ENCODE results near the gene SOX6. TPM values are rescaled to one million over a fixed set of nuclear protein-coding genes. Genes with fewer than 3 reads are reported as not detected.
"Not testable (repeated sequence)": the region's sequence is repeated elsewhere in the genome, so short reads cannot be mapped to it uniquely, and the experiment has no call there.

The SOX6 gene
- total and polyA plus RNA-seq, 7 donors: 0.61 to 47.6 (median 14.6) TPM

- Histone ChIP-seq H3K27me3 (ENCODE audit: insufficient read depth in 3 of 3, low read length in 2 of 3) (no peaks in the 10 kb centered on the region), H3K4me1 (no peaks in the 10 kb centered on the region), H3K9me3 (no peaks in the 10 kb centered on the region), H3K27ac (no peak overlapping the region), H3K4me3 (no peak overlapping the region), H3K36me3 (ENCODE audit: insufficient read depth in 1 of 2, low read depth in 1 of 2) (no peaks in the 10 kb centered on the region)
- TF ChIP-seq CTCF (IDR thresholded peaks at IDR 0.05): no peak
- DNase-seq (no peak), ATAC-seq (peak in 1 of 4 donors; percentile 17)
- intact Hi-C loops (cut with DNase I): no loop called here
These were observed 24.7 kb upstream of the SOX6 start for GRCh38 chr11:16380941-16381568.

- intact Hi-C loops (cut with DNase I): loop anchor here in 1 of 2 donors (10.0 kb wide), 1 partner anchor 56 kb away; no protein-coding TSS in a partner anchor
- Histone ChIP-seq H3K27ac (no peak overlapping the region), H3K9me3 (no peaks in the 10 kb centered on the region), H3K4me3 (no peak overlapping the region), H3K4me1 (no peaks in the 10 kb centered on the region), H3K27me3 (ENCODE audit: insufficient read depth in 3 of 3, low read length in 2 of 3) (no peaks in the 10 kb centered on the region), H3K36me3 (ENCODE audit: insufficient read depth in 1 of 2, low read depth in 1 of 2) (no peaks in the 10 kb centered on the region)
- WGBS, 3 donors: 98 to 100% (median 98%) methylated on average over 2 of the region's 2 CpGs
- ATAC-seq: no peak
- no peak for TF ChIP-seq CTCF (IDR thresholded peaks at IDR 0.05)
- no peak for DNase-seq
These were observed 22.6 kb upstream of the SOX6 start for GRCh38 chr11:16378906-16379305.

GRCh38 chr11:16377746-16378145, 21.4 kb upstream of the SOX6 start:
- no peak overlapping the region for H3K4me3 ChIP-seq
- no peaks in the 10 kb centered on the region for H3K4me1 ChIP-seq
- intact Hi-C loops (cut with DNase I): loop anchor here in 1 of 2 donors (10.0 kb wide), 1 partner anchor 57 kb away; no protein-coding TSS in a partner anchor
- H3K27ac ChIP-seq: no peak overlapping the region
- H3K9me3 ChIP-seq: no peaks in the 10 kb centered on the region
- H3K36me3 ChIP-seq (ENCODE audit: insufficient read depth in 1 of 2, low read depth in 1 of 2): no peaks in the 10 kb centered on the region
- TF ChIP-seq CTCF (IDR thresholded peaks at IDR 0.05): no peak
- H3K27me3 ChIP-seq (ENCODE audit: insufficient read depth in 3 of 3, low read length in 2 of 3): no peaks in the 10 kb centered on the region
- no peak for DNase-seq
- ATAC-seq: no peak
- 77 to 86% (median 78%) methylated on average over 5 of the region's 5 CpGs for WGBS, 3 donors

- H3K4me1 ChIP-seq; H3K9me3 ChIP-seq; ATAC-seq; DNase-seq; H3K27ac ChIP-seq; H3K36me3 ChIP-seq (ENCODE audit: insufficient read depth in 1 of 2, low read depth in 1 of 2); H3K4me3 ChIP-seq; H3K27me3 ChIP-seq (ENCODE audit: insufficient read depth in 3 of 3, low read length in 2 of 3): not testable (repeated sequence)
- intact Hi-C loops (cut with DNase I): loop anchor here in 1 of 2 donors (10.0 kb wide), 1 partner anchor 59 kb away; no protein-coding TSS in a partner anchor
- WGBS, 3 donors: 94 to 96% (median 95%) methylated on average over 3 of the region's 3 CpGs
These were observed 19.3 kb upstream of the SOX6 start for GRCh38 chr11:16375664-16376063.

GRCh38 chr11:16373768-16374167, 17.4 kb upstream of the SOX6 start:
- H3K4me3 ChIP-seq: no peak overlapping the region
- no peaks in the 10 kb centered on the region for H3K9me3 ChIP-seq
- no peaks in the 10 kb centered on the region for H3K36me3 ChIP-seq (ENCODE audit: insufficient read depth in 1 of 2, low read depth in 1 of 2)
- no peaks in the 10 kb centered on the region for H3K27me3 ChIP-seq (ENCODE audit: insufficient read depth in 3 of 3, low read length in 2 of 3)
- TF ChIP-seq CTCF (IDR thresholded peaks at IDR 0.05): no peak
- intact Hi-C loops (cut with DNase I): loop anchor here in 1 of 2 donors (10.0 kb wide), 1 partner anchor 61 kb away; no protein-coding TSS in a partner anchor
- ATAC-seq (no peak), DNase-seq (no peak)
- H3K4me1 ChIP-seq: no peaks in the 10 kb centered on the region
- no peak overlapping the region for H3K27ac ChIP-seq

All from psoas muscle (tissue), 8 donors.